GM21367 (cell line): ENCODE data around the gene CIB4.
"Not testable (repeated sequence)": the region's sequence is repeated elsewhere in the genome, so short reads cannot be mapped to it uniquely, and the experiment has no call there.

Source experiments
- ATAC-seq: cut with Tn5 transposase; IDR thresholded peaks from one replicate; pipeline ENCODE4 v1.9.1; 2021; ENCODE audit not compliant: unreplicated experiment

The CIB4 gene

DNA sequence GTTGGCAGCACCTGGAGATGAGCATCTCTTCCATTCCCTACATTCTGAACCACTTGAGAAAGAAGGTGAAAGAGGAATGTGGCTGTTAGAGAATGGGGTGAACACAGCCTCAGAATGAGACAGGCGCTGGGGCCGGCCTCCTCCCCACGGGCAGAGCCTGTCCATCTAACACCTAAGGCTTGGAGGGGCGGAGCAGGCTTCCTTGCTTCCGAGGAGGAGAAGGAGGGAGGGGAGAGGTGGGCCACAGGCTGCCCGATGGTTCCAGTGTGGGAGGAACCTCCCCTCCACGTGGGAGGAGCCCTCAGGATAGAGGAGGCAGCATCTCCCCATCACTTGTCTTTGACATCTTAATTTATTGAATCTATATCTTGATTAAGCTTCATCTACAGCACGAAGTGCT, 68.6 kb downstream of the CIB4 start:
- no peak for ATAC-seq

DNA sequence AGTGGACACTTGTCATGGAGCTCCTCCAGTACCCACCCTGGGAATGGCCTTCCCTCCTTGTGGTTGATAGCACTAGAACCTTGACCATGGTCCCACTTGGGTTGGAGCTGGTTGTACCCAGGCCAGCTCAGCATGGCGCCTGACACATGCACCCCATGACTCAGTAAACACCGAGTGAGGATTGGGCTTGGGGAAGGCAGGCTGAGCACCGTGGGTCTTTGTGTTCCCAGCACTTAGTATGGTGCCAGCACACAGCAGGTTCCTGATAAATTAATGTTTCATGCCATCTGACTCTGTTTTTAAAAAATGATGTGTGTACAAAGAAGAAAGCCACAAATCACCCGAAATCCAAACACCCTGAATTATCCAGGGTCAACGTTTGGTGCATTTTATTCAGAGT, 69.8 kb downstream of the CIB4 start:
- no peak for ATAC-seq

DNA sequence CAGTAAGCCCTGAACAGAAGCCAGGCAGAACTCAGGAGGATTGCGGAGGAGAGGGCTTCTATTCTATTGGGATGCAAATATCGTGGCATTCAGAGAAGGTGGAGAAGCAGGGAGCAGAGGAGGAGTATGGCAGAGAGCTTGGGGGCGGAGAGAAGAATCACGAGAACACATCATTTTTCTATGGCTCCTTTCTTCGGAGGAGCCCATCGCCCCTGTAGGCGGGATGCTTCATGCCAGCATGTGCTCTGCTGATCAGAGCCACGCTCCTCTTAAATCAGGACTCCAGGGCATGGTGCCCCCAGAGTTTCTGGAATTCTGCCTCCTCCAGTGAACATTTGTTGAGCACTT, 71.1 kb downstream of the CIB4 start:
- no peak for ATAC-seq

DNA sequence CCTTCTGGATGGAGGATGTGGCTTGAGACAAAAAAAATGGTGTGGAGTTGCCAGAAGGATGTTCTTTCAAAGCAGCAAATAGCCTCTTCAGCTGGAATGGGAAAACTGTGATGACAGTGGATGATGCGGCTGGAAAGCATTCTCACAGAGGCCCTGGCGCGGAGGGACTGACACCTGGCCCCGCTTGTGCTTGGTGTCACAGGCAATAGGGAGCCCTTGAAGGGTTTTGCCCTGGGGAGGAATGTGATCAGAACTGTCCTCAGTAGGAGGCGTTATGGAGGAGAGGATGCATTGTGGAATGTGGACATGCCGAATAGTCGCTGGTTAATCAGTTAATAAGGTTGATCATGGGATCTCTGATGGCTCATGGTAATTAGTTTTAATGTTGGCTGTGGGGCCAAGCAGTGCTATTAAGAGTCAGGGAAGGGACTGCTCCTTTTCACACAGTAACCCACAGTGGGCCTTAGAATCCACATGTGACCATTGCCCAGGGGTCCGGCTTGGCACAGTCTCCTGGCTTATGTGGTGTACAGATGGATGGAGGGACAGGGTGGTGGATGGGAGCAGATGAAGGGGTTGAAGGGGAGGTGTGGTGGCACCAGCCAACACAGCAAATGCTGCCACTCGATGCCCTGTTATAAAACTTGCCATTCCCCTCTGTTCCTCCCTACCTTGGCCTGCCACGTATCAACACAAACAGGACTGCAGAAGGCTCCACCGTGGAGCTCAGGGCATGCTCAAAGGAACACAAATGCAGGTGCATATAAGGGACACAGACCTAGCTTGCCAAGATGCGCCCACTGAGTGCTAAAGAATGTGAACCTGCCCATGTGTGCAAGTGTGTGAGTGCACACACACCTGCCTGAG, 71.7 kb downstream of the CIB4 start:
- ATAC-seq, result no peak

DNA sequence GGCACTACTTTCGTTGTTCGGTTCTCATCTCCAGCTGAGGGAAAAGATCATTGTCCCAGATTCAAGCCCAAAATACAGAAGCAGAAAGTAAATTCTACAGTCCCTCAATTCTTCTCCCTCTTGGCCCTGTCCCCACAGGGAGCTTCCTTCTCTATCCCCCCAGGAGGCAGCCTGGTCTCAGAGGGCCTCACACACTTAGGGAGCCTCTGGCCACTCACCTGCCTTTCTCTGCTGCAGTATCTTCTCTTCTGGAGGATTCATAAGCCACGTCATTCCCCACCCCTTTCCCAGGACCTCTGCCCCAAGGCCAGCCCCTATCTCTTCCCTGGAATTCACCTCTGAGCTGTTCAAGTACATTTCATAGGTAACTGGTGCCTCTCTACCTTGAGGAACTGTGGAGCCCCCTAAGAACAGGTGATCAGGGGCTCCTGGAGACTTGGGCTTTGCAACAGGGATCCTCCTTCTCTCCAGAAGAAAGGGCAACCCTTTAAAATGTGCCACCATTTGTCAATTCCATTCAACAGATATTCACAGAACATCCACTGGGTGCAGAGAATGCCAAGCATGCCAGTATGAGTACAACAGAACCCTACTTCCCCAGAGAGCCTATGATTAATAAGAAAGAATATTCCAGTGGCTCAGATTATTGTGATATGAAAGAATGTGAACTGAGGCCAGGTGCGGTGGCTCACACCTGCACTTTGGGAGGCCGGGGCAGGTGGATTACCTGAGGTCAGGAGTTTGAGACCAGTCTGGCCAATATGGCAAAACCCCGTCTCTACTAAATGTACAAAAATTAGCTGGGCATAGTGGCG, 72.9 kb downstream of the CIB4 start:
- ATAC-seq, result no peak

DNA sequence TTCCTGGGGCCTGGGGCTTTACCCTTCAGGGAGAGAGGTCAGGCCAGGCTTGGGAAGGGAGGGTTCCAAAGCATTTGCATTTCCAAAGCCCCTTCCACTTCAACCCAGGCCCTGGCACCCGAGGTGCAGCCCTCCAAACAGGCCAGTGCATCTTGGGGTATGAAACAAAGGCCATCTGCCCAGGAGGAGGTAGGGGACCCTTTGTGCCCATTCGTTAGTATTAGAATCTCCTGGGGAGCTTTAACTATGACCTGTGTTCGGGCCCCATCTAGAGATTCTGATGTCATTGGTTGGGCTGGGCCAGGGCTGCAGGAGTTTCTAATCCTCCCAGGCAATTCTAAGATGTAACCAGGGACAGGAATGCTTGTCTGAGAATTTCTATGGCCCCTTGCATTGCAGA, 73.6 kb downstream of the CIB4 start:
- no peak for ATAC-seq

DNA sequence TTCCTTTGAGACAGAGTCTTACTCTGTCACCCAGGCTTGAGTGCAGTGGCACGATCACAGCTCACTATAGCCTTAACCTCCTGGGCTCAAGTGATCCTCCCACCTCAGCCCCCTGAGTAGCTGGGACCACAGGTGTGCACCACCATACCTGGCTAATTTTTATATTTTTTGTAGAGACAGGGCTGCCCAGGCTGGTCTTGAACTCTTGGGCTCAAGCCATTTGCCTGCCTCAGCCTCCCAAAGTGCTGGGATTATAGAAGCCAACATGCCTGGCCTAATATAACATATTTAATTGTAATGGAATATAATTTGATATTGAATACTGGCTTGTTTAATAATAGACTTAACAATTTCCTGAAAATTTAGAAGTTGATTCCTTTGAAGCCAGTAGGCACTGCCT, 74.4 kb downstream of the CIB4 start:
- ATAC-seq, result not testable (repeated sequence)

DNA sequence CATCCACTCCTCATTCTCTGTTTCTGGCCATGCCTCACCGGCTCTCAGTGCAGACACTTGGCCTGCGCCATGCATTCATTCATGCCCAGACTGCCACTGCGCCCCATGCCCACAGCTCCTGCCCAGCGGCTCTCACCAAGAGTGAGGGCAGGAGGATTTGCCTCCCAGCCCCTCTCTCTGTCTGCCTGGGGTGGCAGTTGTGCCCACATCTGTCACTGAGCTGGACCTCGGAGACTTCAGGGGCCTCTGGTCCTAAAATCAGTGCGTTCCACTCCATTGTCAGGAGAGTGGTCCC, 75.1 kb downstream of the CIB4 start:
- no peak for ATAC-seq

DNA sequence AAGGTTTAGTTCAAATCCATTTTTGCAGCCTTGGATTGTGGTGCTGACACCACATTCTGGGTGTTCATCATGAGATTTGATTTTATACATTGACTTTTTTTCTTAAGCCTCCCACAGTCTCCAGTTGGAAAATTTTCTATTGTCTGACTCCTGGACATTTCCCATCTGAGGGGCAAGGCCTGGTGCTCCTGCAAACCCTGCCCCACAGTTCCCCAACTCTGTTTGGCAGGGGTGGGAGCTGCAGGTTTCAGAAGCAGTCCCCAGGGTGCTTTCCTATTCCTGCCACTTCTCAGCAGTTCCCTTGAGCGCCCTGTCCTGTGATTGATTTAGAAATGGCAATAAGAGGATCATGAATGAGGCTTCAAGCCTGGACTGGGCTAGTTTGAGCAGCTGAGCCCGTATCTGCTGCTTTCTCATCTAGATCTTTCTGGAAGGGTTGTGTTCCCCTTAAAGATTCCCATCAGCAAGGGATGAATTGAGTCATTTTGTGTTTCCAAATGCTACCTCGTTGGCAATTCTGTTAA, 77.0 kb downstream of the CIB4 start:
- ATAC-seq, result no peak

DNA sequence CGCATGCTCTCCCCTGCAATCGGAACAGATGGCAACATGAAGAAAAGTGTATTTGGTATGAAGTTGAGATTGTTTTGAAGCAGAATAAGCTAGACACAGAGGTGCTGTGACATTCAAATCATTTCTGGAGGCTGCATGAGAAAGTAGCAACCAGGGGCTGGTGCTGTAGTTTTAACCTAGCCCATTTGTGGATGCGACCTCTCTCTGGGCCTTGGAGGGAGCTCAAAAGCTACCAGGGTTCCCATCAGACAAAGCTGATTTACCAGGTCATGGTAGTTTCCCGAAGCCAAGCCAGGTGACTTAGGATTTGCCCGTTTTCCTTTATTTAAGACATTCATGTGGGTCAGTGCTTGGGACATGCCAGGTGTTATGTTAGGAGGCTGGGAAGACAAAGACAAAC, 77.5 kb downstream of the CIB4 start:
- ATAC-seq, result no peak

DNA sequence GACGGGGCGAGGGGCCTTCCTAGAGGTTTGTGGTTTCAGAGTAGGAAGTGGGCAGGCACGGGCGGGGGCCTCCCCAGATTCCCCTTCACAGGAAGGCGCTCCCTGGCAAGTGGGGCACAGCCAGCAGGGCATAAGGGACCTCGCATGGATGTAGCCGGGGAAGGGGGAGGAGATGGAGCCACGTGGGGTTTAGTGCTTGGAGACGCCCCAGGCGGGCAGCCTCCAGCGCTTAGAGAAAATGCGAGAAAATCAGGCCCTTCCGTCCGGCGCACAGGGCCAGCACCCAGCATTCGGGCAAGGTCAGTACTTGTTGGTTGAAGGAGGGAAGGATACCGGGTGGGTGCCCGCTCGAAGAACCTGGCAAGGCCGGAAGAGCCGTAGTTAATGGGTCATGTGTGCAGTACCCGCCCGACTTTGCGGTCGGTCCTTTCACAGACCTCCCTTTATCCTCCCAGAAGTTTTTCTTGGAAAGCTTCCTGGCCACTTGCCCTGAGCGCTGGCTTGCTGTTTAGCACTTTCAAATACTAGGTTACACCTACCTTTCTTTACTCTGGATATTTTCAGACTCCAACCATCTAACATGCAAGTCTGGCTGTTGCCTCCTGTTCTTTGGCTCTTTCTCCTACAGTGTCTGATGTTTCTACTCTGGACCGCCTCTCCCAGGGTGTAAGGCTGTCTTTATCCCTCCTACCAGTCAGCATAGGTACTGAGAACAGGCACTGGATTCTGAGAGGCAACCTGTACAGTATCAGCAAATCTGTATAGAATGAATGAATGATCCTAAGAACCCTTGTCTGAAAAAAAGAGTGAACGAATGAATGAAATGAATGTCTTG, 78.1 kb downstream of the CIB4 start:
- no peak for ATAC-seq

DNA sequence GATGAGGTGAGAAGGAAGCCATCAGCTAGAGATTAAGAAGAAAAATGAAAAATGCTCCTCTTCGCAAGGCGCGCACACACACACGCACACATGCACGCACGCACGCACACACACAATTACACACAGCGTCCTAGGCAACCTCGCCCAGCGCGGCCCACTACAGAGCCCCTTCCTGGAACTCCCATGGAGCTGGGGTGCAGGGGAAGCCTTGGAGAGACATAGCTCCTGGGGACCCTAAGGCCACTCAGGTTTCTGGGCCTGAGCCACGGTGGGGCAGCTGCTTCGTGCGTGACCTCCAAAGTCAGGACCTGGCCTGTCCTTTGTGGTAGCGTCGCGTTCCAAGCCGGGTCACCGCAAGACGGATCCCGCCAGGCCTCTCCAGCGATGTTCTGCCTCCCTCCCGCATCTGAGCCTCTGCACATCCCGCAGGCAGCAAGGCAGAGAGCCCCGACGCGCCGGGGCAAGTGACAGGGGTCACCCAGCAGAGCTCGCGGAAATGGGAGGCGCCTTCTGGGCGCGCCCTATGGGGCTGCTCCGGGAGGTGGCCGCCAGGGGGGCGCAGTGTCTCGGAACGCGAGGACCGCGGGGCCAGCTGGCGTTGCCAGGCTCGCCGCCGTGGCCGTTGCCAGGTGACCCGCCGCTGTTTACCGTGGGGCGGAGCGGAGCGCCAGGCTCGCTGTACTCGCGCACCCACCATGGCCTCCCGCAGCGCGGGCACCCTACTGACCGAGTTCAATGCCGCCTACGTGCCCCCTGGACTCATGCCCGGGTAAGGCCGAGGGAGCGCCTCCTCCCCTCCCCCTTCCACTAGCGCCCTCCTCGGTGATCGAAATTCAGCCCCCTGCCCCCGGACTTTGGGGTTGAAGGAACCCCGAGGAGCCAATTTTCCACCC, 79.0 kb downstream of the CIB4 start:
- ATAC-seq, result no peak

DNA sequence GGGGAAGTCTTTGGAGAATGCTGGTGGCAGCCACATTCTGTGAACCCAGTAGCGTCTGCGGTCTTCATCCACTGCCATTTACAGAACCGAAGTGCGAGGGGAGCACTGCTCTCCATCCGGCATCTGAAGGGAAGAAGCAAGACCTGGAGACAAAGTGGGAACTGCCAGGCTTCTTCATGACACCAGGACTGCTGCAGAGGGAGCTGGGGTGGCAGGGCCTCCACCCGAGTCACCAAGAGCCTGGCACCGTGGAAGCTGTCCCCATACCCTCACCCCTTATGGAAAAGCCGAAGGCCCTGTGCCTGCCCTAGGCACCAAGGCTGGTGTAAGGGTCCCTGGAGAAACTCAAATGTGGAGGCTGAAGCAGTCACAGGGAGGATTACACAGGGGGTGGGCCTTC, 79.8 kb downstream of the CIB4 start:
- ATAC-seq, result no peak

DNA sequence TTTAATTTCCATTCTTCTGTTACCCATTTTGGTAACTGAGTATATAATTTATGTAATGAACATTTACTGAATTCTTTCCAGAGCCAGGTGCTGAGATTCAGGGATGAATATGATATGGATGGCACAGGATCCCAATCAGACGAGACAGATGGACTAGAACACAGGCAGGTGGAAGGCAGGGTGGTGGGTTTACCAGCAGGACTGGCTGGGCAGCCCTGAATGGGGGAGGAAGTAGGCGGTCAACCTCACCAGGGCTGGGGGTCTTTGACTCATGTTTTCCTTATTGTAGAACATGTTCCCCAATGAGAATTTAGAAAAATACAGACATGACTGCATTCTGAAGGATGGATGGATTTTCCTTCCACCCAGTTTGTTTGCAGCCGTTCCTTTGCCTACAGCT, 80.3 kb downstream of the CIB4 start:
- ATAC-seq, result no peak

DNA sequence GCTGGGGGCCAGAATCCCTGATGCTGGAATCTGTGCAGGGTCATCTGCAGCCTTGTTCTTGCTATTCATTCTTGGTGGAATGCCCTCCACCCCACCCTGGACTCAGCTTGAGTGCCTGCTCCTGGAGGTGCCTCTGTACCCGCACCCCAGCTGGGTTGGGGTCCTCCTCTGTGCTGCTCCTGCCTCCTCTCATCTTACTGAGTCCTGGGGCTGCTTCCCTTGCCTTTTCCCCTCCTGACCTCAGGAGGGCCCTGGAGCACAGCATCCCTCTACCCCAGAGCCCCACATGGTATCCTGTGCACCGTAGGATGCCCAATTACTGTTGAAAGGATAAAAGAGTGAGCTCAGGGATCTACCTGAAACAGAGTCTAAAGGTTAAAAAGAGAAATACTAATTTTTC, 81.6 kb downstream of the CIB4 start:
- no peak for ATAC-seq

DNA sequence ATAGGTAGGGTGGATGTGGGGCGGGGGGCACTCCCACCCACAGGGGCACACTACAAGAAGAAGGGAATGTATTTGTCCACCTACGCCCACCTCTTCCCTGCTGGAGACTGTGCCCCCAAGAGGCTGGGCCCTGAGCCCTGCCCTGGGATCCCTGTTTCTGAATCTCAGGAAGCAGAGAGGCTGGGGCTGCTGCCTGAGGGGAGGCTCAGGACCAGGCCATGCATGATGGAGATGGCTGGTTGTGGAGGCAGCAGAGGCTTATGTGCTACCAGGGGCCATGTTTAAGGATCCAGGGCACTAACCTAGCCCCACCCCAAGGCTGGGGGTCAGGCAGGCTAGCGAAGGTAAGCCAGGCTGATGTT, 82.1 kb downstream of the CIB4 start:
- no peak for ATAC-seq

DNA sequence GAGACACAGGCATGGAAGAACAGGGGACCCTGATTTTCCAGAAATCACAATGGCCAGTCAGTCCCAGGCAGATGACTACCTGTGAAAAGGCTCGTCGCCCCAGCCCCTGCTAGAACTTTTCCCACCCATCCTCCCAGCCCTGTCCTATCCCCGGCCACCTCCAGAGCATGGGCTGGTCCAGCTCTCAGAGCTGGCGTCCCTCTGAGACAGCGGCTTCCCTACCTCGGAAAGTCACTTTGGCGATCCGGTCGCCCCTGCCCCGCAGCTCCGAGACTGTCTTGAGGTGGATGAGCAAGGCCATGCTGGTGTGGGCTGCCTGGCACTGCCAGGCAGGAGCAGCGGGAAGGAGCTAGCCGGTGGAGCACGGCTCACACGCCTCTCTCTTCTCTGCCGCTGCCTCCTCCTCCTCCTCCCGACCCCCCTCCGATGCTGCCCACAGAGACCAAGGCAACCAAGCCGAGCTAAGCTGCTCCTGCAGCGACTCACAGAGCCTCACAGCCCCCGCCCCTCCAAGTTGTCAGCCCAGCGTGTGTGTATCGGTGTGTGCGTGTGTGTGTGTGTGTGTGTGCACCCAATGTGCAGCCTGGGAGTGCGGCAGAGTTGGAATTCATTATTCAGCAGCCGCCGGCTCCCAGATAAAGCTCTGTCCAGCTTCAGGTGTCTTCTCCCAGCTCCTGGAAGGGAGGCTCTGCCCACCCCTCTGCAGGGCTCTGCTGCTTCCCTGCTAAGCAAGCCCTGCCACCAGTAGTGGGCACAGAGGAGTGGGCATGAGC, 82.7 kb downstream of the CIB4 start:
- no peak for ATAC-seq

DNA sequence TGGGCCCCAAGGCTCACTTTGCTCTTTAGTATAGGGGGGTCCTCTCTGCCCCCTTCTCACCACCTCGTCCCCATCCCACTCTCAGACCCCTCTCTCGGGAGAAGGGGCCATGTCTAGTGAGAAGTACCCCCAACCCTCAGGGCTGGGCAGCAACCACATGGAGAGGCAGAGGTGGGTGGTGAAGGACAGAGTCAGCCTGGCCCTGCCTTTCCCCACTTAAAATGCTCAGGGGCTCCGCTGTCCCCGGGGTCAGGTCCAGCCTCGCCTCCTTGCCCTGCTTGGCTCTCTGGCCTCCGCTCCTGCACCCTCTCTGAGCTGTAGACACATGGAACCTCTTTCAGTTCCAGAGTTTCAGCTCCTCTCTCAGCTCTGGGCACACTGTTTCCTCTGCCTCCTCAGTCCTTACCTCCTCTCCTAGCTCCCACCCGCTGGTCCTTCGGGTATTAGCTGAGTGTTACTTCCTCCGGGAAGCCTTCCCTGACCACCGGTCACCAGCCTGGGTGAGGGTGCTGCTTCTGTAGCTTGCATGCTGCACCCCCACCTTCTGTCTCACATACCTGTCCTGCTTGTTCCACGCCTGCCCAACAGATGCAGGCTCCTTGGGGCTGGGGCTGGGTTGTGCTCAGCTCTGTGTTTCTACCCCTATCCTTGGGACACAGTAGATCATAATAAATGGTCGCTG, 83.8 kb downstream of the CIB4 start:
- no peak for ATAC-seq
